NAMALWA (cell line): ENCODE data around the gene ATP13A3.
"Not testable (repeated sequence)": the region's sequence is repeated elsewhere in the genome, so short reads cannot be mapped to it uniquely, and the experiment has no call there.

Experiments
- DNase-seq: peaks from one replicate; pipeline ENCODE4 v3.0.0-alpha.2; 2015; ENCODE audit warnings: low spot score

The ATP13A3 gene

DNA sequence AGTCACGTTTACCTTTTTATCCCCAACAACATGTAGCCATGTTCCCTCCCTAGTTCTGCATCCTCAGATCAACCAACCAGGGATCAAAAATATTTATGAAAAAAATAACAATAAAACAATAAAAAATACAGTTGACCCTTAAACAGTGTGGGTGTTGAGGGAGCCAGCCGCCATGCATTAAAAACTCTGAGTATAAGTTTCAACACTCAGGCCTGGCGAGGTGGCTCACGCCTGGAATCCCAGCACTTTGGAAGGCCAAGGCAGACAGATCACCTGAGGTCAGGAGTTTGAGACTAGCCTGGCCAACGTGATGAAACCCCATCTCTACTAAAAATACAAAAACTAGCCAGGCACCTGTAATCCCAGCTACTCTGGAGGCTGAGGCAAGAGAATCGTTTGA is 12.7 kb upstream of the ATP13A3 start:
- not testable (repeated sequence) for DNase-seq

DNA sequence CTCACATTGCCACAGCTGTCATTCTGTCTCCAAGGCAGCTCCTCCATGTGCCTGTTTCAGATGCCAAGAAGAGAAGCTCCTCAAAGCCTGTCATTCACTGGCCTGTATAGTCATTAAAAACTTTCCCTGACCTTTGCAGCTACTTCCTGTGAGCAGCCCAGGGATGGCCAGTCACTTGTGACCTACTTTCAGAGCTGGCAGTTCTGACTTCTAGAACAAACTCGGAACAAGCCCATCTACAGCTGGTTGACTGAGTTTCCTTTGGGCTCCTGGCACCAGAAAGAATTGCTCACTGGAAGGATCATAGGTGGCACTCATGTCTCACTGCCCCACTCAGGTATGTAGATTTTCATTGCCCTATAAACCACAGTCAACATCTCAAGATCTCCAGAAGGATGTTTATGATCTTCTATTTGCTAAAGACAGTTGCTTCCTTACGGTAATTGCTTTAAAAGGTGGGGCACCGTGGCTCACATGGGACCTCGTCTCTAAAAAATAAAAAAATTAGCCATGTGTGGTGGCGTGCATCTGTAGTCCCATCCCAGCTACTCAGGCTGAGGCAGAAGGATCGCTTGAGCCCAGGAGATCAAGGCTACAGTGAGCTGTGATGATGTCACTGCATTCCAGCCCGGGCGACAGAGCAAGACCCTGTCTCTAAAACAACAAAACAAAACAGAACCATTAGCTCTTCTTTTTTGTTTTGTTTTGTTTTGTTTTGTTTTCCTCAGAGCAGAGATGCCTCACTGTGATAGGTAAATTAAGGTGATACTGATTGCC is 11.2 kb upstream of the ATP13A3 start:
- no peak for DNase-seq

DNA sequence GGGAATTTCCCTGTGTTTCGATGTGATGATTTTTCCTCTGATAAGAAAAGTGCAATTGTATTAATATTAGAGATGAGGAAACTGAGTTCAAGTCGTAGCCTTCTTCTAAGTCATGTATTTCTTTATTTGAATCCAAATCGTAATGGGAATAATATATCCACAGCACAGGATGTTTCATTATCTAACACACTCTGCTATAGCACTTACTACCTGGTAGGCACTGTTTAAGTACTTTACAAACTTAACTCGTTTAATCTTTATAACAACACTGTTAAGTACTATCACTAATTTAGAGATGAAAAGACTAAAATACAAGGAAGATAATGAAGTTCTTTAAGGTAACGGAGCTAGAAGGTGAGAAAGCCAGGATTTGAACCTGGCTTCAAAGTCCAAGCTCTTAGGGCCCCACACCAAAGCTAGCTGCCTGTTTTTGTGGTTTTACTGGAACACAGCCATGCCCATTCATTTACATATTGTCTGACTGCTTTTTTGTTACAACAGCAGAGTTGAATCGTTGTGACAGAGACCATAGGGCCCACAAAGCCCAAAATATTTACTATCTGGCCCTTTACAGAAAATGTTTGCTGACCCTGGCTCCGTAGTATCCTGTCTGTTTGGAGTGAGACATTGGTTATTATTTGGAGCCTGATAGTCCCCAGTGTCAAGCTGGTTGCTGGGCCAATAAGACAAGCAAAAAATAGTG is 9.6 kb upstream of the ATP13A3 start:
- peak; percentile 51 for DNase-seq

DNA sequence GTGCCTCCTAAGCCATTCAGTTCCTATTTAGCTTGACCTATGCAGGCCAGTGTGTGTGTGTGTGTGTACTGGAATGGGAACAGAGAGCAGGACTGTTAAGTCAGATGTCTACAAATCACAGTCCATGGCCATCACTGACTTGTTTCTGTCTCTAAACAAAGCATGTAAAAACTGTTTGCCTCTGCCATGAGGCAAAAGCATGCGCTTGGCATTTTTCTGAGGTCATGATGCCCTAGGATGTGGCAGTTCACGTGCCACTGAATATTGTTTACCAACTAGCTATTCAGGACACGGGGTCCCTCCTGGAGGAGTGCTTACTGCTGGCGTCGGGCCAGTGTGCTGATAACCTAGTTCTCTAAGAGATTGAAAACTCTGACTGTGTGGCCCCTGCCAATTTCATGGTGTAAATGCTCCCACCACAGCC is 8.2 kb upstream of the ATP13A3 start:
- DNase-seq, result no peak

DNA sequence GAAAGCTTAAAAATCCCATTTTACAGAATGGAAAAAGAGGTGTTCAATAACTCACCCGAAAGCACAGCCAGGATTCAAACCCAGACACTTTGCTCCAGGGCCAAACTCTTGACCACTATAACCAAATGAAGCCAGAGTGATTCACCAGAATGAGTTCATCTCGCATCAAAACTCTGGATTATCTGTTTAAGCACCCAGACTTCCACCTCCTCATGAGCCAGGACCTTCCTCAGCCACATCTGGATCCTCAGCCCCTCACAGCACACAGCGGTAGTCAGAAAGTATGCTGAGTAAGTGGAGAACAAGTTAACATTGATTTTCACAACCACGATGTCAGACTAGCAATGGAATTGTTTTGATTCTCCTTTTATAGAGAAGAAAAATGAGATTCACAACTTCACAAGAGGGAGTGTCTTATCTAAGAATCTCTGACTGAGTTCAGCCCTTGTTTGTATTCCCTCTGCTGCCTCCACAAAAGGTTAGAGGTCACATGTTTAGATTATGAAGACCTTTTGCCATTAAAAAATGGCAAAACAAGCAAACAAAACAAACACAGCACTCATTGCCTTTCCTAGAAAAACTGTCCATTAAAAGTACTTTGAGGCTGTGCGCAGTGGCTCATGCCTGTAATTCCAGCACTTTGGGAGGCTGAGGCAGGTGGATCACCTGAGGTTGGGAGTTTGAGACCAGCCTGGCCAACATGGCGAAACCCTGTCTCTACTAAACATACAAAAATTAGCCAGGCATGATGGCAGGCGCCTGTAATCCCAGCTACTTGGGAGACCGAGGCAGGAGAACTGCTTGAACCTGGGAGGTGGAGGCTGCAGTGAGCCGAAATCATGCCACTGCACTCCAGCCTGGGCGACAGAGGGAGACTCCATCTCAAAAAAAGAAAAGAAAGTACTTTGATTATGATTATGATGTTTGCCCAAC is 7.5 kb upstream of the ATP13A3 start:
- not testable (repeated sequence) for DNase-seq

DNA sequence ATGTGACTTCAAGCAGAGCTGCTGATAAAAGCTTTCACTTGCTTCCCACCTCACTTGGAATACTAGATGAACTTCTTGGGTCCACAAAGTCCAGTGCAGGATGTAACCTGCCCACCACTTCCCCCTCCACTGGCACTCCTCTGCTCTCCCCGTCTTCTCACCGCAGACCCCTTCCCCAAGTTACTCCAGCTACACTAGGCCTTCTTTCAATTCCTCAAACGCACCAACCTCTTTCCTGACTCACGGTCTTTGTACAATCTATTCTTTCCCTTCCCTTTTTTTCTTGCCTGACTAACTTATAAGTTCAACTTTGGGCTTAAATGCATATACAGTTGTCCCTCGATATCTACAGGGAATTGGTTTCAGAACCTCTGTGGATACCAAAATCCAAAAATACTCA is 5.2 kb upstream of the ATP13A3 start:
- DNase-seq, result peak; percentile 20

DNA sequence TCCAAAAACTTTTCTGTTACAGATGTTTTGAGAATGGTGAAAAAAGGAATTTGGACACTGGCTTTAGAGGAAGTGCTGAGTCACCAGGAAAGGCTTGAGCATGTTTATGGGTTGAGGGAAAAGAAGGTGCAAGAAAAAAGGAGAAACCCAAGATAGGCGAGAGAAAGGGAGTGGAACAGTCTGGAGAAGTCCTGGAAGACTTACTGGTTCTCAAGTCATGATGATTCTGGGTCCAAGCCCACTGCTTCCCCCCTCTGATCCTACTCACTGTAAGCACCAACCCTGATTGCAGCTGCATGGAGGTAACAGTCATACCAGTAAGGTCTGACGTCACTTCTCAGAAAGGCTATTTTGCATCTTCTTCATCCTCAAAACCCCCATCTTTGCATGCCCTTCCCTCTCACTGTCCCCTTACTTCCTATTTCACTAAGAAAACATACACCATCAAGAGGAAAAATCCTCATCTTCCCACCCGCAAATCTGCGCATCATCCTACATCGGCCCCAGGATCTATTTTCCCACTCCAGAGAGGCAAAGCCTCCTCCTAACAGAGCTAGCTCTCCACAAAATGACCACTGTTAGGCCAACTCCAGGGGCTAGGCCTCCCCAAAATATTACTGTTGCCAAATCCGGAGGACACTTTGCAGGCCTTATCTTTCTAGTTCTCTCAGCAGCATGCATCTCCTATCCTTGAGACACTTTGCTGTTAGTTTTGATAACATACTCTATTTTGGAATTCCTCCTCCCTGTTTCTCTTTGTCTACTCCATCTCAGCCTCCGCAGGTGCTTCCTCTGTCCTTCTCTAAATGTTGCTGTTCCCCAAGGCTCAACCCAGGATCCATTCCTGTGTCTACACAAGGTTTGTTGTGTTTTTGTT is 3.2 kb upstream of the ATP13A3 start:
- DNase-seq, result peak; percentile 69

DNA sequence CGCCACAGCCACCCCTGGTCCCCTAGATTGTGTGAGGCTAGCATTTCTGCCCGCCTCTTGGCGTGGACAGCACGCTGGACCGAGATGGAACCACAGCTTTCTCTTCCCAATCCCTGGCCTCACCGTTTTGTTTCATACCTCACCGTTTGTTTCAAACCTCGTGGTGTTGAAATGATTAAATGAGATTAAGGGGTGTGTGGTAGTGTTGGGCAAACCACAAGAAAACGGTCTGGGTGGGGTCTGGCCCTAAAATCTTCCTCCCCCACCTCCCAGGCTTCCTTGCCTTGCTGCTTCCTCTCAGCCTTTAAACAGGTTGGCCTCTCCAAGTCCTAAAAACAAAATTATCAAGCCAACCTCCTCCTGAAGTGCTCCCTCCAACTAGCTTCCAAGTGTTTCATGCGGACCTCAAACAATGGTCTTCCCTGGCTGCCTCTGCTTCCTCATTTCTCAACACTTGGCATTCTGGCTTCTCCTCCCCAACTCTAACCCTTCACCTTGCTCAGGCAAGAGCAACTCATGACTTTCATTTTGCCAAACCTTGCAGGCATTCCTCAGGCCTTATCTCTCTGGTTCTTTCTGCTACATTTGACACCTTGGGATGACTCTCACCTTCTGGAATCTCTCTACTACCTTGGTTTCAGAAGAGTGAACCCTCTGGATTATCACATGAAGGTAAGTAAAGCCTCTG is 1.4 kb upstream of the ATP13A3 start:
- no peak for DNase-seq

DNA sequence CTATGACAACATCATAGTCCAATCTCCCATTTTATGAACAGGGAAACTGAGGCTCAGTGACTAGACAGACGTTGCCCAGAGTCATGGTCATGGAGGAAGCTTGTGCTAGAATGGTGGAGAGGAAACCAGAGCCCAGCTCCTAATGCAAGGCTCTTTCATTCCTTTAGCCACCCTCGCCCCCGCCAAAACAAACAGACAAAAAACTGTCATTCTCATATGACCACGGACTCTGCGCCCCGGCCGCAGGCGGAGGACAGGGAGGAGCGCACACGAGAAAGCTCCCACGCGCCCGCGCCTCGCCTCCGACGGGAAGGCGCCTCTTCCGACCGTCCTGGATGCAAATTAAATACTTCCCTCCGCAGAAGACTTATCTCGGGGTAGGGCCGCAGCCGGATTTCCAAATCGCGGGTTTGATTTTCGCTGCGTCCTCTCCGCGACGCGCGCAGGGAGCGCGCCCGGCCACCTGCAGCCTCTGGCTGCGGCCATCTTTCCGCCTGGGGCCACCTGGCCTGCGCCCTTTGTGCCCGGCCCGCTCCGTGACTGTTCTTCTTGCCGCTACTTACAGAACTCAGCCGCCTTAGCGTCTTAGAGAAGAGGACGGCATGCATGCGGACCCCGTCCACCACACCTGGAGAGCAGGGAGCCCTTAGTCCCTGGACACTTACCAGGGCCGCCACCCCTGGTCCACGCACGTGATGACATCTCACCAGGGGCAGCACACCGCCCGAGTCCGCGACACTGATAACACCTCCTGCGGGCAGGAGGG is 670 bp upstream of the ATP13A3 start:
- no peak for DNase-seq

DNA sequence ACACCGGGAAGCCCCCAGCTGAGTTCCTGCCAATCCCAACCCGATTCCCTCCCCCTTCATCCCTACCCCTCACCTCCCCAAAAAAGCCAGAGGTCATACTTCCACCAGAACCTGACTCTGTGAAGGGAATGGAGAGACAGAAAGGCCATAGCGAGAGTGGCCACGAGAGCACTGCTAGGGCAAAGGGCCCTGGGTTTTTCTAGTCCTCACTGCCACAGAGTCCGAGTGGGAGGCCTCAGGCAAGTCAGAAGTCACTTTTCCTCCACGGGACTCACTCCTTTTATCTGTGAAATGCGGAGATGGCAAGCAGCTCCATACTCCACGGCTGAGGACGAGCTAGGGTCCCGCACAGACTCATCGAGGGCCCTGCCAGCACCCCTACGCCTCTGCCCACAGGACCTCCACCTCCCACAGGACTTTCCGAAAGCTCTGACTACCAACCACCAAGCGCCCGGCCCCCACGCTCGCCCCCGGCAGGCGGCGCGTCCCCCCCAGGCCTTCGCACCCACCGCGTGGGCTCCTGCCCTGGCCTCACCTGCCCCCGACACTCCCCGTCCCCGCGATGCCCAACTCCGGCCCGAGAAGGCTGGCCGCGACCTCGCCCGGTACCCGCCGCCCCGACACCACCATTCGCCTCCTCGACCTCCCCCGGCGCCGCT is 792 bp downstream of the ATP13A3 start:
- peak; percentile 59 for DNase-seq

DNA sequence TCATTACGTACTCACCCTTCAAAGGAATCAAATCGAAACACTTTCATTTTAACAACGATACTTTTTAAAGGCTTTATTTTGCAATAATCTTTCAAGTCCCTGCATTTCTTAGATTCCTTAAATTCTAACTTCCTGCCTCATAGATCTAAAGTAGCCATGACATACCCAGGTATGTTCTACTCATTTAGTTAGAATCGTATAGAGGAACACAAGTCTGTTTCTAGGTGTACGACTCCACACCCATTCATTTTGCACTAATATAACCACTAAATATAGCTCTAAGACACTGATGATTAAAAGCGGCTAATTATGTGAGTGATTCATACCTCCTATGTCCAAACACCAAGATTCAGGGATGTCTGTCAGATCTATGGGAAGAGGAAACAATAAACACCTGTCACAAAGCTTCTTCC is 1.3 kb downstream of the ATP13A3 start:
- peak; percentile 26 for DNase-seq

DNA sequence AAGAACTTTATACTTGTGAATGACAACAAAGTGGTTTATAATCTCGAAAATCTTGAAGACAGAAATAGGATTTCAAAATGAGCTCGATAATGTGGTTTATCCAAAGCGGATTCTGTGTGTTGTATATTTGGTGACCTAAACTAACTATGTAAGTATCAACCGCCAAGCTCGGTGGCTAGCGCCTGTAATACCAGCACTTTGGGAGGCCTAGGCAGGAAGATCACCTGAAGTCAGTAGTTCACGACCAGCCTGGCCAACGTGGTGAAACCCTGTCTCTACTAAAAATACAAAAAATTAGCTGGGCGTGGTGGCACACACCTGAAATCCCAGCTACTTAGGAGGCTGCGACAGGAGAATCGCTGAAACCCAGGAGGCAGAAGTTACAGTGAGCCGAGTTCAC is 2.2 kb downstream of the ATP13A3 start:
- DNase-seq, result no peak

DNA sequence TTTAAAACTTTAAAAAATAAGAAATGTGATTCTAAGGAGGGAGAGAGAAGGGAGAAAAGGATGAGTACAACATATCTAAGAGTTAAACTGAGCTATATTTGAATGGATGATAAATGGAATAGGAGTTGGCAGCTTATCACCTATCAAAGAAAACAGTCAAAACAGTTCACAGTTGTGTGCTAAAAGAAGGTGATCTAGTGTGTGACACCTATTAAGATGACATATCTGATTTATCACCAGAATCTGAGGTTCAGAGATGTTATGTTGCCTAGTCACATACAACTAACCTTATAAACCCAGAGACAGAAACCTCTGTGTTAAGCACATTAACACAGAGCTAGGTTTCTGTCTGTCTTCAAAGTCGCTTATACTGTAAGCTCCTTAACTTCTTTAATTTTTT is 3.0 kb downstream of the ATP13A3 start:
- DNase-seq, result no peak

DNA sequence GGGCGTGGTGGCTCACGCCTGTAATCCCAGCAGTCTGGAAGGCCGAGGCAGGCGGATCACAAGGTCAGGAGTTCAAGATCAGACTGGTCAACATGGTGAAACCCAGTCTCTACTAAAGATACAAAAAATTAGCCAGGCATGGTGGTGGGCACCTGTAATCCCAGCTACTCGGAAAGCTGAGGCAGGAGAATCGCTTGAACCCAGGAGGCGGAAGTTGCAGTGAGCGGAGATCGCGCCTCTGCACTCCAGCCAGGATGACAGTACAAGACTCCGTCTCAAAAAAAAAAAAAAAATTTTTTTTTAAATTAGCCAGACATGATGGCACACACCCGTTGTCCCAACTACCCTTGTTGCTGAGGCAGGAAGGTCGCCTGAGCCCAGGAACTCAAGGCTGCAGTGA is 4.0 kb downstream of the ATP13A3 start:
- DNase-seq, result not testable (repeated sequence)

DNA sequence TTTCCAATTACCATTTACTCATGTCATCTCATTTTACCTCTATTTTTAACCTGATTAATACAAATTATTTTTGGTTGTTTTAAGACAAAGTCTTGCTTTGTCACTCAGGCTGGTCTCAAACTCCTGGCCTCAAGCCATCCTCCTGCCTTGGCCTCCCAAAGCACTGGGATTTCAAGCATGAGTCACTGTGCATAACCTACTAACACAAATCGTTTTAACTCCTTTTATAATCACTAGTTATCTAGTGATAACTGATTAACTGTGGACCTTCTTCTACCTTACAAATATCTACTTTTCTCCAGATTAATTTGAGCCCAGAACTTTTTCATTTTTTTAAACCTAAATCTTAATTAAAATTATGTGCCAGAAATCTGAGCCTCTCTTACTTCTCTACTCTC is 4.6 kb downstream of the ATP13A3 start:
- DNase-seq, result no peak

DNA sequence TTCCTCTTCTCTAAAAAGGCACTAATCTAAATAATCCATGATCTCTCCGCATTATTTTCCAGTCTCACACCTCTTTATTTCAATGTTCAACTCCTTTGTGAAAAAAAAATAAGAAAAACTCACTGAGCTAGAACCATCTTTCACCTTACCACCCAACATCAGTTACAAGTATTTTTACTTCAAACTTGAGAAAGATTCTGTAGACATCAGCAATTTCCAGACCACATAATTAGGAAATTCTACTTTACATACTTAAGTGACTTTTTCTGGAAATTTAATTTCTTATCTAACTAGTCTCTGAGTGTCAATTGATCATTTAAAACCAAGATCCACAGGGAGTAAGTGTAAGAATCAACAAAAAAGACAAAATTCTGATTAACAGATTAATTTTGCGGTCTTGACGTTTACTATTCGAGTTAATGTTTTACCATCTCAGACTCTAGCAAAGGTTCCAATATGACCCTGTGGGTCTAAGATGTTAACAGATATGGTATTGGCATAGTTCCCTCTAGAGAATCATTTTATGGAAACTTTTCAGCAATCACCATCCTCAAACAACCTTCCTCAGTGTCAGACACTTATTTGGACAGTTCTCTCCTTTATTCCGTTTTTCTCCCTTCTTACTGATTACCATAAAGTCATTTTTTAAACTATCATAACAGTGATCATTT is 5.1 kb downstream of the ATP13A3 start:
- no peak for DNase-seq

DNA sequence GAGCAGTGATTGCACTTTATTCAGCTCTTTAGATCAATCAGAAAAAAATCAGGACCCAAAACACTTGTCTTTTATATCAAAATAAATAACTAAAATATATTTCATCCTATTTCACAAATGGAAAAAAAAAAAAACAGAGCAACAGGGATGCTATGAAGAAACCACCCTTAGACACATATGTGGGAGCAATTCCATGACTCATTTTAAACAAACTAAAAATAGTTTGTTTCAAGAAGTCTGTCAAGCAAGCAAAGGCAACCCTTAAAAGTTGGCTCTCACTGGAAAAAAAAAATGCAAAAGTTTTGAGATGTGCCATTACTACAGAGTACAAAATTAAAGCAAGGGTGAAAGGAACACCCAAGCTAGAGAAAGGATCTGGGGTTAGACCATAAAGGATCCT is 5.7 kb downstream of the ATP13A3 start:
- no peak for DNase-seq

DNA sequence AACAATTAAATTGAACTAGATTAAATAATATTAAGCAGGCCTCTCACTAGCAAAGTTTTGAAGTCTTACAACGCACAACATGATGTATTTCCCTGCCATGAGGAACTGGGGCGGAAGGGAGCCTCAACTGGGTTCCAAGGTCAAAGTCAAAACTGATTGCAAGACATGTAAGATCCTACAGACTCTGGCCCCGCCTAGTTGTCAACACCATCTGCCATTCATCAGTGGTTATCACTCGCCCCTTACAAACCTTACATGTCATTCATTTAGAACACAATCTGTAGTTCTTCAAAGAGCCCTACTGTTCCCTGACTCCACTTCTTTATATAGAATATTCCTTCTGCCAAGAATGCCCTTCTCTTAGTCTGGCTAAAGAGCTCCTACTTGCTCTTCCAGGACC is 10.0 kb downstream of the ATP13A3 start:
- no peak for DNase-seq

DNA sequence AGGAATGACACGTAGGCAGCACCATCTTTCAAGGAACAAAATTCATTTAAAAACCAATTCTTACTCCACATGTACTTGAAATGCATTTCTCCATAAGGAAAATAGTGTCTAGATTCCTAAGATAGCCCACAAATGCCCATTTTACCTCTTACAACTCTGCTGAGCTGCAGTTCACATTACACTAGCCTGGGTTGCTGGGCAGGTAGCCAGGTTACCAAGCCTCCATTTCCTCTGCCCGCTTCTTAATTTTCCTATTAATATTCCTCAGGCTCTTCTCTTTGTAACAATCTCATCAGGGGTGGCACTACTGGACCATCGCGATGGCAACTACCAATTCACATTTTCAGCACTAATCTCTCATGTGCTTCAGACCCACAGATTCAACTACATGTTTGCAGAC is 10.8 kb downstream of the ATP13A3 start:
- DNase-seq, result no peak
